HG03025 (cell line): ENCODE measurements around the gene DMRT2.
A peak's percentile ranks its signal among the peaks of the same experiment; 100 is the strongest.

Experiments used
- ATAC-seq: cut with Tn5 transposase; IDR thresholded peaks from one replicate; pipeline ENCODE4 v1.9.1; 2021; ENCODE audit warnings: mild to moderate bottlenecking, moderate library complexity; ENCODE audit not compliant: unreplicated experiment, low FRiP score

The DMRT2 gene

DNA sequence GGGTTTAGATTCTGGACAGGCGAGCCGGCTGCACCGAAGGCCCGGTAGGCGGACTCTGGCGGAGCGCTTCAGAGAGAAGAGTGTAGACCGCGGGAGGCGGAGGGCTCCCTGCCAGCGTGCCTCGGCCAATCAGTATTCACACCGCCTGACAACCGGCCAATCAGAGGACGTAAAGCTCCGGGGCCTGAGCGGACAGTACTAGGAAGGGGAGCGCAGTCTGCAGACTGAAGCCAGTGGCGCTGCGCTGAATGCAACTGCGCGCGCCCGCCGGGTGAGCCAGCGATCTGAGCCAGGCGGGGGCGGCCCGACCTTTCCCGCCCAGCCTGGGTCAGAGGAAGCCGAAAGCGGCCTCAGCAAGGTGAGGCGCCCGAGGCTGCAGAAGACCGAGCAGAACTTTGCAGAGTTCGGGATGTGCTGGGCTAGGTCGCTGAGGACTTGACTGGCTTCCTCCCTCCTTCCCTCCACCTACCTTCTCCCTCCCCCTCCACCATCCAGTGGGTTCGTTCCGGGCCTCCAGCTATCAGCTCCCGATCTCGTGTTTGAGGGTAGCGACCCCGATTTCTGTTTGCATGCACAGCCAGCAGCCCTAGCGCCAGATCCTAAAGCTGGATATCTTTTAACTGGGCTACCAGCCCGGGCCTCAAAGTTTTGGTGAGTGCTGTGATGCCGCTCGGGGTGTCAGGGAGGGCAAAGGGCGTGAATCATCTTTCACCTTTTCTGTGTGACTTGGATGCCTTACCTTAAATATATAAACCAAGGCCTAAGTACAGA lies at the start of gene DMRT2:
TSS of gene DMRT2 (plus strand) at position 233 of the 771 bp plus-strand sequence. CDS start 1,257 bp downstream, outside the sequence.
- ATAC-seq = no peak

DNA sequence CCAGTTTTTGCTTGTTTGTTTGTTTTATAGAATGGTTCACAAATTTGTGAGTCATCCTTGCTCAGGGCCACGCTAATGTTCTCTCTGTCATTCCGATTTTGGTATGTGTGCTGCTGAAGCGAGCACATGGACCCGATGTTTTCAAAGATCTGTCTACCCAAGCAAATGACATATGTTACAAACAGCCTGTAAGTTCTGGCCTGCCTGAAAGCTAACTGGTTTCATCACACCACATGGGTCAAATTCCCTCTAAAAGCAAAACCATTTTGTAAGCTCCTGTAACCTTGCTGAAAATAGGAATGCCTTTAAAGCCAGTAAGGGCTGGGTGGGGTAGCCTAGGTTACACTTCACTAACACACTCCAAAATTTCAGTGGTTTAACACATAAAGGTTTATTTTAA lies 48.3 kb upstream of the DMRT2 start:
- ATAC-seq = no peak

GRCh38 chr9:1002678-1003077 lies 47.5 kb upstream of the DMRT2 start:
- ATAC-seq = no peak

GRCh38 chr9:1005043-1005667 lies 45.0 kb upstream of the DMRT2 start:
- ATAC-seq = no peak

DNA sequence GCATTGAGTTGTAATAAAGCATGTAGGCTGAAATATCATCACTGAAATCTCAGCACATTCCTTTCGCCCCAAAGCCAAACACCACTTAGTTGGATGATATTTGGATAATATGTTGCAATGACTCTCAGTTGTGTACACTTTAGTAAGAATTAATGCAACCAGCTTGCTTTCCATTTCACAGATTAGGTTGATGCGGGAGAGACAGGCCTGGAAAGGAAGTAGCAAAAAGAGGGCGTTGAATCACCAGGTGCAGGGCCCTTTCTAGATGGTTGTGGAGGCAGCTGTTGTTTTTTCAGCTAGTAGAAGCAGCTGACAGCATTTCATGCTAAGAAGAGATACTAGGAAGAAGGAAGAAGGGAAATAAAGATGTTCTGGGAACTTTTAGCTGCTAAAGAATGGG lies 42.8 kb upstream of the DMRT2 start:
- ATAC-seq = no peak

DNA sequence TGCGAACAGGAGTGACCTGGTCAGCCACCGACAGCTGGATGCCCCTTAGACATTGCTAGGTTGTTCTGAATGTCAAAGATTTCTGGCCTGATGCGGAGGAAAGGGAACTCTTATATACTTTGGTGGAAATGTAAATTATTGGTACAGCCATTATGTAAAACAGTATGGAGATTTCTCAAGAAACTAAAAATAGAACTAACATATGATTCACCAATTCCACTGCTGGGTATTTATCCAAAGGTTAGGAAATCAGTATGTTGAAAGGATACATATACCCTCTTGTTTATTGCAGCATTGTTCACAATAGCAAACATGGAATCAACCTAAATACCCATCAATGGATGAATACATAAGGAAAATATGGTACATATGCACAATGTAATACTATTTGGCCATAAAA lies 41.9 kb upstream of the DMRT2 start:
- no peak for ATAC-seq

GRCh38 chr9:1009101-1009707 lies 41.0 kb upstream of the DMRT2 start:
- peak; percentile 93 for ATAC-seq

- no peak for ATAC-seq
Observed at GRCh38 chr9:1013021-1013420, 37.1 kb upstream of the DMRT2 start.

GRCh38 chr9:1014225-1014624 lies 35.9 kb upstream of the DMRT2 start:
- ATAC-seq = no peak

GRCh38 chr9:1014640-1015039 lies 35.5 kb upstream of the DMRT2 start:
- no peak for ATAC-seq

DNA sequence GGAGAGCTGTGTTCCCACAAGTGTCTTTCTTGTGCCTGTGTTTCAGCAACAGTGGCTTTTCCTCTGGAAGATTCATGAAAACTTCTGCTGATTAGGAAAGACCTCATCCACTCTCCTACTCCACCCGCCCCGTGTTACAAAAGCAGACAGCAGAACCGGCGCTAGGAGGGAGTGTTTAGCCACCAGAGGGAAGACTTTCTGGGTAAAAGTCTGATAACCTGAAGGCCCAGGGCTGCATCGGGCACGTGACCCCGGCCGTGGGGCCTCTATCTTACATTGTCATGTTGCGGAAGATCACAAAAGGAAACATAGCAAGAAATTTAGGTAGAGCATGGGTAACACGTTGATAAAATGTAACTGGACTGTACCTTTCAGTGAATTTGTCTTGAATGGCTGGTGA lies 32.0 kb upstream of the DMRT2 start:
- ATAC-seq = no peak

- no peak for ATAC-seq
Observed at GRCh38 chr9:1024112-1024511, 26.0 kb upstream of the DMRT2 start.

- ATAC-seq = no peak
Observed at GRCh38 chr9:1025131-1025530, 25.0 kb upstream of the DMRT2 start.

GRCh38 chr9:1026219-1026618 lies 23.9 kb upstream of the DMRT2 start:
- no peak for ATAC-seq

DNA sequence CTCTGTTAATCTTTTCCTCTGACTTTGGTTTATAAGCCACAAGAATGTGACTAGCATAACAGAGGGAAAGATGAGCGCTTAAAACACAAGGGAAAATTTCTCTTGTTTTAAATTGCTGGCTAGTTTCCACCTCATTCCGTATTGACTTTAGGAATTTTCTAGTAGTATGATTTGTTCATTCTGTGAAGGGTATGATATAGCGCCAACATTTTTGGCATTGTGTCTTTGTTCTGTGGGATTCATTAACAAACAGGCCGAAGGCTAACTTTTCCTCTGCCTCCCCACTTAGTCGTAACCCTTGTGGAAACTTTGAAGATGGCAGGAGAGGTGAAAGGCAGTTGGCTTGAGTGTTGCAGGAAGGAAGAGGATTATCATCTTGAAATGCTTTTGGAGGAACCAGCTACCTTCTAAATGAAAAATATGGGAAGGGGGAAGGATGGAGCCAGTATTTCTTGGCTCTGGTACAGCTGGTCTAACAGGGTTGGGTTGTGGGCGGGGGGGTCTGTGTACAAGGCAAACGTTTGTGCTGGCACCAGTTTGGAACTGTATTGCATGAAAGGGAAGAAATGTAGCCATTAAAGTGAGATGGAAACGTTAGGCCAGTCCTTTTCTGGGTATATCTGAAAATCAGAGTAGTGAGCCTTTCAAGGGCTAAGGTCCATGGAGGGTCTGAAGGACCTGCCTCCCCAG lies 21.5 kb upstream of the DMRT2 start:
- ATAC-seq = no peak

- no peak for ATAC-seq
Observed at GRCh38 chr9:1031951-1032601, 18.1 kb upstream of the DMRT2 start.

DNA sequence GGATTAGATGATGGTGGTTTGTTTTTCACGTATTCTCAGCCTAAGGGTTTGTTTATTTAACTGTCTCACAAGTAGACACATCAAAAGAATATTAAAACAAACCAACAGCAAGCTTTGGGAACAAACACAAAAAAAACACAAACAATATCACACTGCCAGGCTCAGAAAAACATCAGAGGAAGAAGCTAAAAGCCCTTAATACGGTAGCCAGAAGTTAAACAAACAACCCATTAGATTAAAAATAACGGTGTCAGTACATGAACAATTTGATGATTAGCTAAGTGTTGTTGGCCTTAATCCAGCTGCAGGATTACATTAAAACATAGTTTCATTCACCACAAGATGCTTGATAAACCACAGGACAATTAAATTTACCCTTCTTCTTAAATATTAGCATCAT lies 15.9 kb upstream of the DMRT2 start:
- no peak for ATAC-seq

DNA sequence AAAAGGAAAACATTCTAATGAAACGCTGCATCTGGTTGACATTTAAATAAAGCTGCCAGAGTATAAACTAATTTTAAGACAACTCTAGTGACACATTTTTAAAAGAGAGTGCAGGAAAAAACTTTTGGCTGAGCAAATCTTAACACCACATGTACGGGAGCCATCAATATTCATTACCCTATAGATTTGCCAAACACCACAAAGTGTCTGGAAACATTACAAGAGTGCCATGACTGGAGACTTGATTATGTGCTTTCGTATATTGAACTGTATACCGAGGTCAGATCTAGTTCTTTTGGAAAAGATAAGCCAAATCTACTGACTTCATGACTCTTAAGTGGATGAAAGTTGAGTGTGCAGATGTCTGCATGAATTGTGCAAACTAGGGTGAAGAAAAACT lies 10.6 kb upstream of the DMRT2 start:
- no peak for ATAC-seq

DNA sequence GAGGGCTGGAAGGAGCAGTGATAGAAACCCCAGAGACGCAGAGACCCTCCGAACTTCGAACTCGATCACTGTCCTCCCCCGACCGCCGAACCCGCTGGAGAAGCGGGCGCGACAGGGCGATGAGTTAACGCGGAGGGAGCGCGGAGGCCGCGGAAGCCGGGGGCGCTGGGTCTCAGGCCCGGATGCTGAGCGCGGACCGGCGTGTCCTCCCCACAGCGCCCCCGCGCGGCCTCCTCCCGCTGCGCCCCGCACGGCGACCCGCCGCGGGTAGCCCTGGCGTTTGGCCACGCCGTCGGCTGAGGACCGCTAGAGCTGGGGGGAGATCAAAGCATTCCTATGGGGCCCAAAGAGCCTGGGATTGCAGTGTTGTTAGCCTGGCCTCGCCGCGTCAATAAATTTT lies 7.7 kb upstream of the DMRT2 start:
- ATAC-seq = no peak

- no peak for ATAC-seq
Observed at GRCh38 chr9:1044643-1045042, 5.5 kb upstream of the DMRT2 start.
